WTC11 (cell line): ENCODE data around the gene MST1R.

Experiments
- ATF6 ChIP-seq: sonication (generic); formaldehyde crosslinking; IDR thresholded peaks from 2 replicates; pipeline ENCODE4 v1.8.1; 2023; ENCODE audit warnings: mild to moderate bottlenecking, missing genetic modification reagents
- CTCF ChIP-seq: fragments of 200-600 bp; IDR thresholded peaks from 2 replicates; pipeline ENCODE4 v1.8.0; 2022; ENCODE audit warnings: antibody characterized with exemption
- E2F4 ChIP-seq: sonication (generic); formaldehyde crosslinking; IDR thresholded peaks from 2 replicates; pipeline ENCODE4 v1.8.1; 2022; ENCODE audit warnings: low read depth, mild to moderate bottlenecking, moderate library complexity, missing genetic modification reagents, borderline replicate concordance
- USF2 ChIP-seq: sonication (generic); formaldehyde crosslinking; IDR thresholded peaks from 2 replicates; pipeline ENCODE4 v1.8.1; 2023; ENCODE audit warnings: mild to moderate bottlenecking, missing genetic modification reagents, moderate library complexity

- TF ChIP-seq CTCF = no peak
- no peak for TF ChIP-seq ATF6 (CRISPR knock-in tag)
- TF ChIP-seq USF2 = no peak
- TF ChIP-seq E2F4 = no peak
Observed at GRCh38 chr3:49914906-49915305, 11.2 kb upstream of the MST1R start.
